CD1c-positive myeloid dendritic cell (primary cell): ENCODE measurements around the gene NOL8.

Experiments
- DNase-seq: peaks from one replicate; pipeline ENCODE4 v3.0.0-alpha.2; 2016; ENCODE audit errors: extremely low spot score

NOL8 gene

DNA sequence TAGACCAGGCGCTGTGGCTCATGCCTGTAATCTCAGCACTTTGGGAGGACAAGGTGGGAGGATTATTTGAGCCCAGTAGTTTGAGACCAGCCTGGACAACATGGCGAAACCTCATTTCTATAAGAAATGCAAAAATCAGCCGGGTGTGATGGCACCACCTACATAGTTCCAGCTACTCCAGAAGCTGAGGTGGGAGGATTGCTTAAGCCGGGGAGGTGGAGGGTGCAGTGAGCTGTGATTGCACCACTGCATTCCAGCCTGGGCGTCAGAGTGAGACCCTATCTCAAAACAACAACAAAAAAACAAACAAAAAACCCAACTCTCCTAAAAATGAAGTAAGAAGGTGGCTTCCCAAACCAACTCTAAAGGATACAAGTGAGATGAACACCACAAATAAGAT lies 54.6 kb downstream of the NOL8 start:
- no peak for DNase-seq

DNA sequence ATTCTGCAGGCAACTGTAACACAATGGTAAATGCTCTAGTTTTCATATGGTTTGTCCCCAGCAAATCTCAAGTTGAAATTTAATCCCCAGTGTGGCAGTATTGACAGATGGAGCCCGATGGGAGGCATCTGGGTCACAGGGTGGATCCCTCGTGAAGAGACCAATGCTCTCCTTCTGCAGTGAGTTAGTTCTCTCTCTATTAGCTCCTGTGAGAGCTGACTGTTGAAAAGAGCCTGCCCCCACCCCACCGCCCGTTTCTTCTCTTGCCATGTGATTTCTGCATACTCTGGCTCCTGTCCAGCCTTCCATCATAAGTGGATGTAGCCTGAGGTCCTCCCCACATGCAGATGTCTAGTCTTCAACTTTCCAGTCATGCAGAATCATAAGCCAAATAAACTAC lies 58.7 kb downstream of the NOL8 start:
- no peak for DNase-seq

DNA sequence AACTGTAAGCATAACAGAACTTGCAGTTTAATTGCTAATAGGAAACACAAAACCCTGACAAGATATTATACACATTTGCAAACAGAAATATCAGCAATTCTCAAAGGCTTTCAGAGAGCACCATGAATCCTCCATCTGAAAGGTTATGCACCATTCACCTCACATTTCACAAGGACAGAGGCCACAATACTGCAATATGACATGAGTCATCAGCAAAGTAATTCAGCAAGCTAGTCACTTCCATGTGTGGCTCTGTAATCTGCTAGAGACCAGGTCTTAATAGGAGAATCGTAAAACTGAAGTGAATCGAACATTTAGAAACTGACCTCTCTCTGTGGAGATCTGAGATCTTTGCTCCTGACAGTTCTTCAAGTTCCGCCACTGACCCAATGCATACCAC lies 60.0 kb downstream of the NOL8 start:
- DNase-seq = no peak

DNA sequence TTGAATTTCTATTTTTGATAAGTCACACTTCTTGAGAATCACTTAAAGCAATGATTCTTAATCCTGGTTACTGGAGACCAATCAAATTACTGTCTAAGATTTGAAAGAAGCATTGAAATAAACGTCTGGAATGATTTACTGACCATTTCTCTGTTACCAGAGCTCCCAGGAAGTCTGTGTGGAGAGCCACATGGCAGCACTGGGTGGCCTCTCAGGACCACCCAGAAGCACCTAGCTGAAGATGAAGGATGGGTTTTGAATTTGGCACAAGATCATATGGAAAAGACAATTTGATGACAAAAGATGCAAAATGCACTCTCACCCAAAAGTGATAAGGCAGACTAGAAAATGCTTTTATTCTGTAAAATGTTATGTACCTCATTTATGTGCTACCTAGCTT lies 62.0 kb downstream of the NOL8 start:
- DNase-seq = no peak

DNA sequence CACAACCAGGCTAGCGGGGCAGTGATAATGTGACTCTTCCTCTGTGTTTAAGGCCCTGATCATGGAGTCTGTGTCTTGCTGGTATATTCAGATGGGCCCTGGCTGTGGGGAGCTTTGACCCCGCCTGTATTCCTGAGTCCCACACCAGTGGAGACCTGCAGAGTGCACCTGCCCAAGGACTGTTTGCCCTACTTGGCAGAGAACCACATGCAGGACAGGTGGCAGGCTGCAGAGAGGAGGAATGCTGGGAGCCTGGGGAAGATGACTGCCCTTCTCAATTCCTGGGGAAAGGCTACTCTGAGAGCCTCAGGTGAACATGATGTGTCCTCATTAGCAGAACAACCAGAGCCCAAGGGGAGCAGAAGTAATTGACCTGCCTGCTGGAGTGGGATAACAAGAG lies 67.8 kb downstream of the NOL8 start:
- no peak for DNase-seq

DNA sequence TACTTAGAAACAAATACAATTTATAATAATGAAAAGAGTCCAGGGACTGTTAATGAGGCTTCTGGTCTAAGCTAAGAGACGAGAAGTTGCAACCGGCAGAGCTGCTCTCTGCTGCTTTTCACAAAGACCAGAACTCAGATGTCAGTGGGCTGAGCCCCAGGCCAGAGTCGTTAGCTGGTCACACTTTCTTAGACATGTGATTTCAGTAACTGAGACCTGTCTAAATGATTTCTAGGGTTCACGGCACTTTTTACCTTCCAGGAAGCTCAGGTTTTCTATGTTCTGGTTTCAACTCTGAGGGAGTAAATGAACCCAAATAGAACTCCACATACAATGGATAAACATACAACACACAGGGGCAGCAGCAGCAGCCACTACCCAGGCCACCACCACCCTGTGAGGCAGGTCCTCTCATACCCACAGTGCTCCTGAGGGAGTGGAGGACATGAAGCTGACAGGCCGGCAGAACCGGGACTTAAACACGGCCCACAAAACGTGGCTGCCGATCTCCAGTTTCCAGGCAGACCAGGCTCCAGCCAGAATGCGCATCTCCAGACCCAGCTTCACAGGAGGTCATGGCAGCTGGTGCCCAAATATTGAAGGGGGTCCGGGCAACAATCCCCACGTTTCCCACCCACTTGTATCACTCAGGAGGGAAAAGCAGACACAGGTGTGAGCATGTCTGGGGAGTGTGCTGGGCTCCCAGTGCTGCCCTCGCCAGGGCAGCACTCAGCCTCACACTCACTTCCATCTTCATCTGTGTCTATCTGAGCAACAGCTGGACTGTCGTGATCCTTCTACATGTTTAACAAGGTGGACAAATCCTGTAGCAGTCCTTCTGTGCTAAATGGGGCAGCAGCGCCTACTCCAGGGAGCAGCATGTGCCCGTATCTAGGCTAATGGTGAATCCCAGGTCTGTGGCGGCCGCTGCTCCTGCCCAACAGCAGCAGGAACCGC lies 70.5 kb downstream of the NOL8 start:
- DNase-seq = no peak

DNA sequence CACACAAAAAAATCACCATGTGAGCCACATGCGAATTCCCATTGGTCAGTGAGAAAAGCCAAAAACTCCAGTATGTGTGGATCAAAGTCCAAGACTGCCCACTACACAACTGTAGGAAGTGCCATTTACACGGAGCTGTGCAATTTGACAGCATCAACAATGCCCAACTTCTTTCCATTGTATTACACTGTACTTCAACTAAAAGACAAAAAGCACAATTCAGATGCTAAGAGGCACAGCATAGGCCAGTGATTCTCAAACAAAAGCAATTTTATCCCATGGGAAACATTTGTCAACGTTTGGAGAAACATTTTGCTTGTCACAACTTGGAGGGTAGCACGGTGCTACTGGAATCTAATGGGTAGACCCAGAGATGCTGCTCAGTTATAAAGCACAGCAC lies 71.5 kb downstream of the NOL8 start:
- no peak for DNase-seq

DNA sequence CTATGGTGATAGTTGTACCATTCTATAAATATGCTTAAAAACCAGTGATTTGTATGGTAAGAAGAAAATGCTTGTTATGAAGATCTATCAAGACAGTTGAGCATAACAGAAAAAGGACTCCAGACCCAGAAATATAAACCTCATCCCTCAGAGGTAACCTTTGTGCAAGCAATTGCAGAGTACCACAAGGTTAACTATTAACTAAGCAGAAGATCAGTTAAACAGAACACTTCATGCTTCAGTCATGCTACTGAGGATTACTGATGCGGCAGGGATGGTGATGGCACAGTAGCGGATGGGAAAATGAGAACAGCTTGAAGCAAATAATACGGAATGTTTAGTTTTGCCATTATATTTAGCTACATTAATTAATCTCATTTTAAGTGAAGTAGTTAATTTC lies 77.2 kb downstream of the NOL8 start:
- no peak for DNase-seq
